Keratinocyte (primary cell): ENCODE results near the gene COPZ2. TPM values are rescaled to one million over a fixed set of nuclear protein-coding genes. Genes with fewer than 3 reads are reported as not detected.

Source experiments
- DNase-seq: peaks from one replicate; pipeline ENCODE4 v3.0.0-alpha.2; 2011; ENCODE audit warnings: low read depth, missing footprints, low spot score
- FAIRE-seq: peaks from 2 replicates; lab custom pipeline; 2011; peaks lifted over from hg19 to GRCh38; lab: Jason Lieb, UNC
- H2AFZ ChIP-seq: 2 replicates; pipeline ENCODE4 v1.6.0; 2012; ENCODE audit warnings: low read length, control low read depth, inconsistent platforms; ENCODE audit not compliant: control insufficient read depth
- H3K27ac ChIP-seq: 2 replicates; pipeline ENCODE4 v1.5.1; 2011; ENCODE audit warnings: low read length; ENCODE audit not compliant: control insufficient read depth, insufficient read depth
- H3K27me3 ChIP-seq: 3 replicates; pipeline ENCODE4 v1.6.0; 2011; ENCODE audit warnings: low read length; ENCODE audit not compliant: control insufficient read depth, insufficient read depth; ENCODE audit errors: extremely low read depth
- H3K36me3 ChIP-seq, 2 experiments: 2 replicates in 1 of 2; 3 replicates in 1 of 2; pipeline ENCODE4 v1.5.1; 2011; ENCODE audit warnings: low read length in 2 of 2, mild to moderate bottlenecking in 1 of 2; ENCODE audit not compliant: control insufficient read depth in 2 of 2, insufficient read depth in 2 of 2; ENCODE audit errors: extremely low read depth in 1 of 2
- H3K4me1 ChIP-seq: 3 replicates; pipeline ENCODE4 v1.5.1; 2011; ENCODE audit warnings: low read length; ENCODE audit not compliant: control insufficient read depth, insufficient read depth; ENCODE audit errors: extremely low read depth
- H3K4me2 ChIP-seq: 3 replicates; pipeline ENCODE4 v1.6.0; 2011; ENCODE audit warnings: low read depth, low read length; ENCODE audit not compliant: control insufficient read depth, insufficient read depth; ENCODE audit errors: extremely low read depth
- H3K4me3 ChIP-seq, 3 experiments: fragments of 200-600 bp in 1 of 3; sonication (generic) in 1 of 3; 2 replicates in 2 of 3; 3 replicates in 1 of 3; pipeline ENCODE4 v1.5.1; 2011 to 2016; ENCODE audit warnings: low read length in 3 of 3, mild to moderate bottlenecking in 3 of 3, control low read depth in 2 of 3, inconsistent platforms in 1 of 3, low read depth in 1 of 3, mixed read lengths in 1 of 3, mixed run types in 1 of 3, moderate library complexity in 1 of 3; ENCODE audit not compliant: control insufficient read depth in 2 of 3, insufficient read depth in 2 of 3; ENCODE audit errors: extremely low read depth in 1 of 3
- H3K79me2 ChIP-seq: 2 replicates; pipeline ENCODE4 v1.6.0; 2012; ENCODE audit warnings: low read length; ENCODE audit not compliant: control insufficient read depth, insufficient read depth
- H3K9ac ChIP-seq: 3 replicates; pipeline ENCODE4 v1.6.0; 2011; ENCODE audit warnings: low read length; ENCODE audit not compliant: control insufficient read depth, insufficient read depth; ENCODE audit errors: extremely low read depth
- H3K9me1 ChIP-seq: 3 replicates; pipeline ENCODE4 v1.6.0; 2011; ENCODE audit warnings: low read length; ENCODE audit not compliant: control insufficient read depth, insufficient read depth; ENCODE audit errors: extremely low read depth
- H3K9me3 ChIP-seq: 2 replicates; pipeline ENCODE4 v1.5.1; 2012; ENCODE audit warnings: low read depth, low read length; ENCODE audit not compliant: control insufficient read depth
- H4K20me1 ChIP-seq: 3 replicates; pipeline ENCODE4 v1.6.0; 2011; ENCODE audit warnings: low read length; ENCODE audit not compliant: control insufficient read depth, insufficient read depth; ENCODE audit errors: extremely low read depth
- CTCF ChIP-seq, 3 experiments: IDR thresholded peaks in 1 of 3; conservative IDR thresholded peaks in 1 of 3; optimal IDR thresholded peaks in 1 of 3; 2 replicates in 2 of 3; 3 replicates in 1 of 3; pipeline versions ENCODE3 to v1.5.1; 2011; ENCODE audit warnings: low read length in 3 of 3, mild to moderate bottlenecking in 3 of 3, moderate library complexity in 2 of 3, control low read depth in 1 of 3, inconsistent platforms in 1 of 3; ENCODE audit not compliant: insufficient read depth in 2 of 3; ENCODE audit errors: extremely low read depth in 1 of 3
- EZH2 ChIP-seq: IDR thresholded peaks from one replicate; pipeline ENCODE4 v1.6.1; 2012; ENCODE audit warnings: inconsistent platforms, mild to moderate bottlenecking, low read length, moderate library complexity
- dilution Hi-C: fragments of 300-500 bp; cut with MboI; formaldehyde crosslinking; loops from one replicate; pipeline ENCODE4 v1.7.0; 2020; ENCODE audit warnings: low sequenced_read_pairs; ENCODE audit not compliant: extremely low pct_ligation_motif_present
- polyA plus RNA-seq, 5 experiments: library from polyadenylated mRNA; depleted of rRNA in 3 of 5; stranded (reverse) in 3 of 5; stranded (forward) in 1 of 5; unstranded in 1 of 5; fragments of >200 nt; gene quantifications; 1 replicate in 1 of 5; 2 replicates in 3 of 5; 3 replicates in 1 of 5; pipeline versions ENCODE4 v1.2.1 to v1.2.3, GENCODE V29; 2011 to 2012; ENCODE audit warnings: missing spikeins in 2 of 5, low read depth in 1 of 5, low replicate concordance in 1 of 5

The COPZ2 gene
- polyA plus RNA-seq, 1 donor (not counting 4 experiments of a cell fraction or from before 2014, with no cell fraction given), result 11.1 TPM

GRCh38 chr17:48004983-48005382 is 32.6 kb downstream of the COPZ2 start:
- Histone ChIP-seq H3K9me1 (no peaks in the 10 kb centered on the region), H2AFZ (peak overlapping the region; percentile 3), H3K4me3 (no peak overlapping the region), H4K20me1 (no peaks in the 10 kb centered on the region), H3K27me3 (no peaks in the 10 kb centered on the region), H3K27ac (no peak overlapping the region), H3K4me2 (peak overlapping the region; percentile 10), H3K36me3 (no peaks in the 10 kb centered on the region), H3K9me3 (no peaks in the 10 kb centered on the region), H3K9ac (no peak overlapping the region), H3K4me1 (peaks cover 19% of the 10 kb centered on the region), H3K79me2 (no peaks in the 10 kb centered on the region)
- FAIRE-seq (no peak), DNase-seq (no peak)
- TF ChIP-seq CTCF (optimal IDR thresholded peaks at IDR 0.05 in 1 of 3, IDR thresholded peaks at IDR 0.05 in 1 of 3, conservative IDR thresholded peaks at IDR 0.05 in 1 of 3; ENCODE audit: extremely low read depth in 1 of 3, insufficient read depth in 2 of 3, low read length in 3 of 3) (no peak), EZH2 (no peak)
- dilution Hi-C loops, result no loop called here

GRCh38 chr17:48003417-48004151 is 34.0 kb downstream of the COPZ2 start:
- FAIRE-seq (no peak), DNase-seq (no peak)
- TF ChIP-seq EZH2 (no peak), CTCF (optimal IDR thresholded peaks at IDR 0.05 in 1 of 3, IDR thresholded peaks at IDR 0.05 in 1 of 3, conservative IDR thresholded peaks at IDR 0.05 in 1 of 3; ENCODE audit: extremely low read depth in 1 of 3, insufficient read depth in 2 of 3, low read length in 3 of 3) (no peak)
- dilution Hi-C loops, result no loop called here
- H3K79me2 ChIP-seq, result no peaks in the 10 kb centered on the region
- no peak overlapping the region for H3K27ac ChIP-seq
- H2AFZ ChIP-seq, result no peak overlapping the region
- H3K27me3 ChIP-seq, result no peaks in the 10 kb centered on the region
- H3K4me2 ChIP-seq, result no peak overlapping the region
- no peak overlapping the region for H3K9ac ChIP-seq
- peaks cover 19% of the 10 kb centered on the region for H3K4me1 ChIP-seq
- no peaks in the 10 kb centered on the region for H3K9me3 ChIP-seq
- H3K4me3 ChIP-seq, result no peak overlapping the region
- no peaks in the 10 kb centered on the region for H3K36me3 ChIP-seq
- H4K20me1 ChIP-seq, result no peaks in the 10 kb centered on the region
- no peaks in the 10 kb centered on the region for H3K9me1 ChIP-seq
